ENCODE data around the gene CCDC81. TPM values are rescaled to one million over a fixed set of nuclear protein-coding genes. Genes with fewer than 3 reads are reported as not detected.

CCDC81 gene
- total and polyA plus RNA-seq, 2 of the 13 experiments (the other 11 are each of a cell fraction or from before 2014, with no cell fraction given) = 0.15 to 0.22 TPM

DNA sequence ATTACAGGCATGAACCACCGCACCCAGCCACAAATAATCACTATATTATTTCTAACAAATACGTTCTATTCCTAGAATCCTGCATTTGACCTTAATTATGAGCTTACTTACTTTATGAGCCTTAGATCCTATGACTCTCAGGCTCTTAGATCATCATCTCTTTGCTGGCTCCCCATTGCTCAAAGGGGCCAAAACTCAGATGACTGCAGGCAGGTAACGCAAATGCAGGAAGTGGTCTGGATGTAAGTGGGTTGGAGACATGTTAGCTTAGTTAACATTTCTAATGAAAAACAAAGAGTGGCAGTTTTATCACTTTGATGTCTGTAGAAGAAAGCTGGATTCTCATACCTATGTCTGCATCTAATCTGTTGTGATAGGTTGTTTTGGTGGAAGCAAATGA is 23.4 kb downstream of the CCDC81 start (continued):
- TF ChIP-seq, protein P1, sequence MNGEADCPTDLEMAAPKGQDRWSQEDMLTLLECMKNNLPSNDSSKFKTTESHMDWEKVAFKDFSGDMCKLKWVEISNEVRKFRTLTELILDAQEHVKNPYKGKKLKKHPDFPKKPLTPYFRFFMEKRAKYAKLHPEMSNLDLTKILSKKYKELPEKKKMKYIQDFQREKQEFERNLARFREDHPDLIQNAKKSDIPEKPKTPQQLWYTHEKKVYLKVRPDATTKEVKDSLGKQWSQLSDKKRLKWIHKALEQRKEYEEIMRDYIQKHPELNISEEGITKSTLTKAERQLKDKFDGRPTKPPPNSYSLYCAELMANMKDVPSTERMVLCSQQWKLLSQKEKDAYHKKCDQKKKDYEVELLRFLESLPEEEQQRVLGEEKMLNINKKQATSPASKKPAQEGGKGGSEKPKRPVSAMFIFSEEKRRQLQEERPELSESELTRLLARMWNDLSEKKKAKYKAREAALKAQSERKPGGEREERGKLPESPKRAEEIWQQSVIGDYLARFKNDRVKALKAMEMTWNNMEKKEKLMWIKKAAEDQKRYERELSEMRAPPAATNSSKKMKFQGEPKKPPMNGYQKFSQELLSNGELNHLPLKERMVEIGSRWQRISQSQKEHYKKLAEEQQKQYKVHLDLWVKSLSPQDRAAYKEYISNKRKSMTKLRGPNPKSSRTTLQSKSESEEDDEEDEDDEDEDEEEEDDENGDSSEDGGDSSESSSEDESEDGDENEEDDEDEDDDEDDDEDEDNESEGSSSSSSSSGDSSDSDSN (CRISPR knock-in tag; IDR thresholded peaks at IDR 0.05) = no peak
- TF ChIP-seq ETV6 (CRISPR knock-in tag; conservative IDR thresholded peaks at IDR 0.05) = no peak
- TF ChIP-seq, protein P2, sequence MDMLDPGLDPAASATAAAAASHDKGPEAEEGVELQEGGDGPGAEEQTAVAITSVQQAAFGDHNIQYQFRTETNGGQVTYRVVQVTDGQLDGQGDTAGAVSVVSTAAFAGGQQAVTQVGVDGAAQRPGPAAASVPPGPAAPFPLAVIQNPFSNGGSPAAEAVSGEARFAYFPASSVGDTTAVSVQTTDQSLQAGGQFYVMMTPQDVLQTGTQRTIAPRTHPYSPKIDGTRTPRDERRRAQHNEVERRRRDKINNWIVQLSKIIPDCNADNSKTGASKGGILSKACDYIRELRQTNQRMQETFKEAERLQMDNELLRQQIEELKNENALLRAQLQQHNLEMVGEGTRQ (IDR thresholded peaks at IDR 0.05; ENCODE audit: low read depth, low read length) = no peak
- TF ChIP-seq, protein P2 (CRISPR knock-in tag; IDR thresholded peaks at IDR 0.05; ENCODE audit: borderline replicate concordance) = no peak

DNA sequence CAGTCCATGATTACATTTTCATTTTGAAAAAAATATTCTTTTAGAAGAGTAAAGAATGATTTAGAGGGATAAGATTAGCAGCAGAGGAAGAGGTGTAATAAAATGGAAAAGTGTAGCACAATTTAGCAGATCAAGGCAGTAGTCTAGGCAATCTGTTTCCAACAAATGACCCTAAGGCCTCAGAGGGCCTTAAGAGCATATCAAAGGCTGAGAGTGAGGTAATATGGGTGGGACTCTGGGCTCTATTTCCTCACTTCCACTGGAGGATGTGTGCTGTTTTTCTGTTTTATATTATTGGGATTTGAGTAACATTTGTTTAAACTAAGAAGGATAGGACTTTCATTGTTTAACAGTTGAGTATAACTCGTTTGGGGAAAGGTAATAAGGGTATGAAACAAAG is 28.8 kb downstream of the CCDC81 start:
- WGBS (ENCODE audit: low lambda C conversion rate) = 0% methylated on average over 1 of the region's 1 CpG
- no peaks in the 10 kb centered on the region for H3K27me3 ChIP-seq (ENCODE audit: control insufficient read depth in 1 of 2, insufficient read depth in 2 of 2, low read length in 2 of 2)
- no peak overlapping the region for H2AFZ ChIP-seq (ENCODE audit: low read length)
- BruUV-seq (replicated peaks) = no TSS peak
- no peaks in the 10 kb centered on the region for H3K9me3 ChIP-seq (ENCODE audit: low read length)
- POLR2A ChIA-PET = no interaction called here
- H3K4me2 ChIP-seq (ENCODE audit: low read depth, low read length) = no peak overlapping the region
- ATAC-seq = no peak
- H3K36me3 ChIP-seq (replicated peaks in 1 of 2; ENCODE audit: control insufficient read depth in 1 of 2, insufficient read depth in 2 of 2, low read length in 2 of 2) = no peaks in the 10 kb centered on the region
- CTCF ChIA-PET (ENCODE audit: low intra/inter-chr PET ratio, low total read pairs) = no interaction called here
- no peak overlapping the region for H3K4me3 ChIP-seq (replicated peaks in 1 of 3; ENCODE audit: insufficient read depth in 1 of 3, low read depth in 2 of 3, low read length in 3 of 3)
- in situ Hi-C loops (cut with HindIII; ENCODE audit: extremely low pct_ligation_motif_present, low pct_unique_long_range_greater_than_20kb) (no loop called here), intact Hi-C loops (cut with micrococcal nuclease; ENCODE audit: unreplicated experiment) (no loop called here)
- no peaks in the 10 kb centered on the region for H3K79me2 ChIP-seq (ENCODE audit: insufficient read depth, low read length)
- no peaks in the 10 kb centered on the region for H4K20me1 ChIP-seq (ENCODE audit: insufficient read depth, low read length)
- no peak overlapping the region for H3K27ac ChIP-seq (ENCODE audit: extremely low read length, insufficient read depth, low read length)
- DNase-seq (ENCODE audit: low spot score) = no peak
- no peak for TF ChIP-seq SMYD3 (CRISPR knock-in tag; IDR thresholded peaks at IDR 0.05)
- no peak for TF ChIP-seq RARA (CRISPR knock-in tag; IDR thresholded peaks at IDR 0.05)
- TF ChIP-seq, protein P3, sequence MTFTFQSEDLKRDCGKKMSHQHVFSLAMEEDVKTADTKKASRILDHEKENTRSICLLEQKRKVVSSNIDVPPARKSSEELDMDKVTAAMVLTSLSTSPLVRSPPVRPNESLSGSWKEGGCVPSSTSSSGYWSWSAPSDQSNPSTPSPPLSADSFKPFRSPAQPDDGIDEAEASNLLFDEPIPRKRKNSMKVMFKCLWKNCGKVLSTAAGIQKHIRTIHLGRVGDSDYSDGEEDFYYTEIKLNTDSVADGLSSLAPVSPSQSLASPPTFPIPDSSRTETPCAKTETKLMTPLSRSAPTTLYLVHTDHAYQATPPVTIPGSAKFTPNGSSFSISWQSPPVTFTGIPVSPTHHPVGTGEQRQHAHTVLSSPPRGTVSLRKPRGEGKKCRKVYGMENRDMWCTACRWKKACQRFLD (CRISPR knock-in tag; IDR thresholded peaks at IDR 0.05; ENCODE audit: borderline replicate concordance) = no peak
- no peak for TF ChIP-seq RBAK (CRISPR knock-in tag; IDR thresholded peaks at IDR 0.05)
- no peak for TF ChIP-seq ETV6 (CRISPR knock-in tag; conservative IDR thresholded peaks at IDR 0.05)
- no peak for TF ChIP-seq ZBTB7A (CRISPR knock-in tag; IDR thresholded peaks at IDR 0.05)
- TF ChIP-seq, protein P4, sequence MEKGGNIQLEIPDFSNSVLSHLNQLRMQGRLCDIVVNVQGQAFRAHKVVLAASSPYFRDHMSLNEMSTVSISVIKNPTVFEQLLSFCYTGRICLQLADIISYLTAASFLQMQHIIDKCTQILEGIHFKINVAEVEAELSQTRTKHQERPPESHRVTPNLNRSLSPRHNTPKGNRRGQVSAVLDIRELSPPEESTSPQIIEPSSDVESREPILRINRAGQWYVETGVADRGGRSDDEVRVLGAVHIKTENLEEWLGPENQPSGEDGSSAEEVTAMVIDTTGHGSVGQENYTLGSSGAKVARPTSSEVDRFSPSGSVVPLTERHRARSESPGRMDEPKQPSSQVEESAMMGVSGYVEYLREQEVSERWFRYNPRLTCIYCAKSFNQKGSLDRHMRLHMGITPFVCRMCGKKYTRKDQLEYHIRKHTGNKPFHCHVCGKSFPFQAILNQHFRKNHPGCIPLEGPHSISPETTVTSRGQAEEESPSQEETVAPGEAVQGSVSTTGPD (CRISPR knock-in tag; IDR thresholded peaks at IDR 0.05) = no peak
- no peak for TF ChIP-seq ZNF138 (CRISPR knock-in tag; IDR thresholded peaks at IDR 0.05; ENCODE audit: low read depth)
- no peak for TF ChIP-seq GATAD1 (CRISPR knock-in tag; IDR thresholded peaks at IDR 0.05)
- TF ChIP-seq MLLT10 (CRISPR knock-in tag; IDR thresholded peaks at IDR 0.05) = no peak
- H3K4me1 ChIP-seq (ENCODE audit: insufficient read depth, low read length) = no peaks in the 10 kb centered on the region
- no peak overlapping the region for H3K9ac ChIP-seq (ENCODE audit: insufficient read depth, low read depth, low read length)
- FAIRE-seq = no peak
